DND-41 (cell line): ENCODE results near the gene USP22.

Source experiments
- ATAC-seq: fragments of 200-7000 bp; cut with Tn5 transposase; 3 replicates; pipeline ENCODE4 v1.9.1; 2021; ENCODE audit warnings: low read depth; ENCODE audit not compliant: insufficient read depth
- DNase-seq: peaks from one replicate; pipeline ENCODE4 v3.0.0-alpha.2; 2020
- H2AFZ ChIP-seq: 2 replicates; pipeline ENCODE4 v1.6.0; 2012; ENCODE audit warnings: low read depth, low read length
- H3K27ac ChIP-seq: 2 replicates; pipeline ENCODE4 v1.5.1; 2012; ENCODE audit warnings: low read length, inconsistent platforms
- H3K27me3 ChIP-seq: fragments of 200-600 bp; sonication (generic); 2 replicates; pipeline ENCODE4 v1.6.0; 2012; ENCODE audit warnings: low read length, mild to moderate bottlenecking, inconsistent platforms; ENCODE audit not compliant: insufficient read depth, poor library complexity
- H3K36me3 ChIP-seq: 2 replicates; pipeline ENCODE4 v1.5.1; 2012; ENCODE audit warnings: low read length, inconsistent platforms; ENCODE audit not compliant: insufficient read depth
- H3K4me1 ChIP-seq: 2 replicates; pipeline ENCODE4 v1.5.1; 2012; ENCODE audit warnings: mild to moderate bottlenecking, low read length; ENCODE audit not compliant: insufficient read depth
- H3K4me2 ChIP-seq: 2 replicates; pipeline ENCODE4 v1.6.0; 2012; ENCODE audit warnings: mild to moderate bottlenecking, moderate library complexity, low read length, inconsistent platforms; ENCODE audit not compliant: insufficient read depth
- H3K4me3 ChIP-seq, 2 experiments: fragments of 200-600 bp in 1 of 2; shearing (Covaris generic) in 1 of 2; 2 replicates each; pipeline ENCODE4 v1.5.1; 2012 to 2016; ENCODE audit warnings: inconsistent platforms in 2 of 2, low read length in 2 of 2, mild to moderate bottlenecking in 2 of 2, low read depth in 1 of 2, moderate library complexity in 1 of 2
- H3K79me2 ChIP-seq: 2 replicates; pipeline ENCODE4 v1.6.0; 2012; ENCODE audit warnings: low read length, inconsistent platforms; ENCODE audit not compliant: insufficient read depth
- H3K9ac ChIP-seq: 2 replicates; pipeline ENCODE4 v1.6.0; 2012; ENCODE audit warnings: low read depth, mild to moderate bottlenecking, inconsistent platforms, low read length, moderate library complexity
- H3K9me3 ChIP-seq: 2 replicates; pipeline ENCODE4 v1.5.1; 2012; ENCODE audit warnings: low read length, moderate library complexity, mild to moderate bottlenecking, inconsistent platforms; ENCODE audit not compliant: insufficient read depth, severe bottlenecking
- H4K20me1 ChIP-seq: 2 replicates; pipeline ENCODE4 v1.6.0; 2012; ENCODE audit warnings: low read length; ENCODE audit not compliant: insufficient read depth
- EZH2 ChIP-seq: IDR thresholded peaks from 3 replicates; pipeline ENCODE4 v1.6.1; 2012; ENCODE audit warnings: borderline replicate concordance, low read depth, mild to moderate bottlenecking, moderate library complexity, low read length, inconsistent platforms; ENCODE audit not compliant: severe bottlenecking
- TF ChIP-seq, protein P1 (sequence below): IDR thresholded peaks from 2 replicates; pipeline ENCODE4 v1.5.1; 2012; ENCODE audit warnings: borderline replicate concordance, low read length, moderate library complexity, mild to moderate bottlenecking; ENCODE audit not compliant: poor library complexity, severe bottlenecking; ENCODE audit errors: extremely low read depth

USP22 gene

GRCh38 chr17:21013983-21014382 is 28.8 kb downstream of the USP22 start:
- DNase-seq (no peak), ATAC-seq (no peak)
- Histone ChIP-seq H3K4me1 (no peaks in the 10 kb centered on the region), H4K20me1 (peaks cover 93% of the 10 kb centered on the region), H3K4me2 (no peak overlapping the region), H3K4me3 (no peak overlapping the region), H3K9ac (no peak overlapping the region), H3K27ac (no peak overlapping the region), H3K9me3 (no peaks in the 10 kb centered on the region), H2AFZ (no peak overlapping the region), H3K36me3 (peaks cover 99% of the 10 kb centered on the region), H3K79me2 (peaks cover 87% of the 10 kb centered on the region), H3K27me3 (no peaks in the 10 kb centered on the region)
- no peak for TF ChIP-seq EZH2
- TF ChIP-seq, protein P1, sequence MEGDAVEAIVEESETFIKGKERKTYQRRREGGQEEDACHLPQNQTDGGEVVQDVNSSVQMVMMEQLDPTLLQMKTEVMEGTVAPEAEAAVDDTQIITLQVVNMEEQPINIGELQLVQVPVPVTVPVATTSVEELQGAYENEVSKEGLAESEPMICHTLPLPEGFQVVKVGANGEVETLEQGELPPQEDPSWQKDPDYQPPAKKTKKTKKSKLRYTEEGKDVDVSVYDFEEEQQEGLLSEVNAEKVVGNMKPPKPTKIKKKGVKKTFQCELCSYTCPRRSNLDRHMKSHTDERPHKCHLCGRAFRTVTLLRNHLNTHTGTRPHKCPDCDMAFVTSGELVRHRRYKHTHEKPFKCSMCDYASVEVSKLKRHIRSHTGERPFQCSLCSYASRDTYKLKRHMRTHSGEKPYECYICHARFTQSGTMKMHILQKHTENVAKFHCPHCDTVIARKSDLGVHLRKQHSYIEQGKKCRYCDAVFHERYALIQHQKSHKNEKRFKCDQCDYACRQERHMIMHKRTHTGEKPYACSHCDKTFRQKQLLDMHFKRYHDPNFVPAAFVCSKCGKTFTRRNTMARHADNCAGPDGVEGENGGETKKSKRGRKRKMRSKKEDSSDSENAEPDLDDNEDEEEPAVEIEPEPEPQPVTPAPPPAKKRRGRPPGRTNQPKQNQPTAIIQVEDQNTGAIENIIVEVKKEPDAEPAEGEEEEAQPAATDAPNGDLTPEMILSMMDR, result no peak

- Histone ChIP-seq H3K27ac (no peak overlapping the region), H3K9ac (no peak overlapping the region), H4K20me1 (peaks cover 90% of the 10 kb centered on the region), H3K4me3 (no peak overlapping the region), H3K9me3 (no peaks in the 10 kb centered on the region), H2AFZ (no peak overlapping the region), H3K4me1 (no peaks in the 10 kb centered on the region), H3K27me3 (no peaks in the 10 kb centered on the region), H3K36me3 (peaks cover 99% of the 10 kb centered on the region), H3K79me2 (peaks cover 81% of the 10 kb centered on the region), H3K4me2 (no peak overlapping the region)
- TF ChIP-seq, protein P1, result no peak
- TF ChIP-seq EZH2, result no peak
- no peak for DNase-seq
- no peak for ATAC-seq
Observed at GRCh38 chr17:21012736-21013135, 30.1 kb downstream of the USP22 start.

- ATAC-seq (no peak), DNase-seq (no peak)
- no peak overlapping the region for H2AFZ ChIP-seq
- H3K4me3 ChIP-seq, result no peak overlapping the region
- H3K4me1 ChIP-seq, result no peaks in the 10 kb centered on the region
- H3K9ac ChIP-seq, result no peak overlapping the region
- peaks cover 88% of the 10 kb centered on the region for H4K20me1 ChIP-seq
- H3K27me3 ChIP-seq, result no peaks in the 10 kb centered on the region
- no peak overlapping the region for H3K4me2 ChIP-seq
- H3K79me2 ChIP-seq, result peaks cover 65% of the 10 kb centered on the region
- peaks cover 99% of the 10 kb centered on the region for H3K36me3 ChIP-seq
- TF ChIP-seq, protein P1, result no peak
- no peak for TF ChIP-seq EZH2
- H3K27ac ChIP-seq, result no peak overlapping the region
- H3K9me3 ChIP-seq, result no peaks in the 10 kb centered on the region
Observed at GRCh38 chr17:21010705-21011596, 31.9 kb downstream of the USP22 start.
